A673 (cell line): ENCODE data around the gene ZNF75A.

Source experiments
- CTCF ChIP-seq: fragments of 300-800, 200-600 bp; sonication (generic); conservative IDR thresholded peaks from 2 replicates; pipeline ENCODE4 v1.5.1; 2017; ENCODE audit warnings: low read depth, mild to moderate bottlenecking, antibody characterized with exemption, low read length, moderate library complexity, mixed read lengths
- EZH2 ChIP-seq: fragments of 200-600 bp; sonication (generic); IDR thresholded peaks from 2 replicates; pipeline ENCODE4 v1.6.1; 2017; ENCODE audit warnings: borderline replicate concordance, low read depth, mild to moderate bottlenecking, mixed read lengths, antibody characterized with exemption, low read length; ENCODE audit not compliant: poor library complexity, severe bottlenecking

GRCh38 chr16:3362931-3363330 lies 57.6 kb downstream of the ZNF75A start:
- no peak for TF ChIP-seq EZH2
- TF ChIP-seq CTCF = no peak
